Stimulated activated naive CD8-positive, alpha-beta T cell treated with anti-CD3 and anti-CD28 coated beads, Interleukin-15, amount 100 ng/mL, for 72 hours (primary cell): ENCODE measurements around the gene RAD51B.

Experiments
- ATAC-seq: fragments of 150-1000 bp; cut with Tn5 transposase; 2 replicates; pipeline ENCODE4 v1.10.0; 2021; ENCODE audit warnings: mild to moderate bottlenecking, moderate library complexity
- DNase-seq, 2 donors: peaks; one replicate each; pipeline ENCODE4 v3.0.0; 2021 to 2022
- H3K27ac Mint-ChIP-seq, 2 donors: one replicate each; pipeline ENCODE4 v1.8.0; 2022; ENCODE audit warnings: mild to moderate bottlenecking in 2 of 2, mixed read lengths in 2 of 2, moderate library complexity in 2 of 2
- H3K27me3 Mint-ChIP-seq: one replicate; pipeline ENCODE4 v1.8.0; 2022; ENCODE audit warnings: mixed read lengths
- H3K4me1 Mint-ChIP-seq: one replicate; pipeline ENCODE4 v1.8.0; 2022; ENCODE audit warnings: mild to moderate bottlenecking, mixed read lengths
- H3K4me3 Mint-ChIP-seq, 2 donors: one replicate each; pipeline ENCODE4 v1.8.0; 2022; ENCODE audit warnings: mild to moderate bottlenecking in 2 of 2, mixed read lengths in 2 of 2, moderate library complexity in 1 of 2
- H3K9me3 Mint-ChIP-seq, 2 donors: one replicate each; pipeline ENCODE4 v1.8.0; 2022; ENCODE audit warnings: mixed read lengths in 2 of 2

RAD51B gene

GRCh38 chr14:68680541-68681051, 861.0 kb downstream of the RAD51B start:
- Mint-ChIP-seq H3K27me3 (no peaks in the 10 kb centered on the region), H3K4me1 (peaks cover 71% of the 10 kb centered on the region), H3K27ac (no peak overlapping the region), H3K4me3 (no peak overlapping the region), H3K9me3 (no peaks in the 10 kb centered on the region)
- no peak for DNase-seq
- no peak for ATAC-seq

- ATAC-seq = no peak
- no peak for DNase-seq
- H3K27me3 Mint-ChIP-seq = no peaks in the 10 kb centered on the region
- H3K9me3 Mint-ChIP-seq = no peaks in the 10 kb centered on the region
- H3K27ac Mint-ChIP-seq = no peak overlapping the region
- peaks cover 79% of the 10 kb centered on the region for H3K4me1 Mint-ChIP-seq
- H3K4me3 Mint-ChIP-seq = peak overlapping the region in 1 of 2 donors; percentile 20
These were observed 861.9 kb downstream of the RAD51B start for GRCh38 chr14:68681256-68682011.

- Mint-ChIP-seq H3K9me3 (no peaks in the 10 kb centered on the region), H3K27ac (peak overlapping the region; percentile 80 to 97), H3K4me3 (peak overlapping the region; percentile 52 to 72), H3K27me3 (no peaks in the 10 kb centered on the region), H3K4me1 (peaks cover 75% of the 10 kb centered on the region)
- no peak for ATAC-seq
- DNase-seq = peak in 1 of 2 donors; percentile 44
These were observed 862.9 kb downstream of the RAD51B start for GRCh38 chr14:68682166-68683103.

GRCh38 chr14:68683326-68683725, 863.7 kb downstream of the RAD51B start:
- DNase-seq (no peak), ATAC-seq (no peak)
- Mint-ChIP-seq H3K27me3 (no peaks in the 10 kb centered on the region), H3K27ac (peak overlapping the region; percentile 80 to 97), H3K4me1 (peaks cover 68% of the 10 kb centered on the region), H3K9me3 (no peaks in the 10 kb centered on the region), H3K4me3 (peak overlapping the region; percentile 52 to 72)

GRCh38 chr14:68684466-68685418, 865.2 kb downstream of the RAD51B start:
- Mint-ChIP-seq H3K9me3 (no peaks in the 10 kb centered on the region), H3K4me1 (peaks cover 57% of the 10 kb centered on the region), H3K27ac (peak overlapping the region; percentile 47 to 94), H3K27me3 (no peaks in the 10 kb centered on the region), H3K4me3 (peak overlapping the region; percentile 59 to 68)
- DNase-seq = no peak
- no peak for ATAC-seq

GRCh38 chr14:68685419-68686204, 866.0 kb downstream of the RAD51B start:
- Mint-ChIP-seq H3K4me3 (peak overlapping the region; percentile 59 to 68), H3K9me3 (no peaks in the 10 kb centered on the region), H3K27me3 (no peaks in the 10 kb centered on the region), H3K27ac (peak overlapping the region; percentile 47 to 94), H3K4me1 (peaks cover 56% of the 10 kb centered on the region)
- ATAC-seq = peak; percentile 95
- DNase-seq = peak; percentile 81 to 92

- peak overlapping the region in 1 of 2 donors; percentile 94 for H3K27ac Mint-ChIP-seq
- ATAC-seq = no peak
- peaks cover 53% of the 10 kb centered on the region for H3K4me1 Mint-ChIP-seq
- H3K27me3 Mint-ChIP-seq = no peaks in the 10 kb centered on the region
- no peaks in the 10 kb centered on the region for H3K9me3 Mint-ChIP-seq
- no peak for DNase-seq
- H3K4me3 Mint-ChIP-seq = peak overlapping the region in 1 of 2 donors; percentile 68
These were observed 866.6 kb downstream of the RAD51B start for GRCh38 chr14:68686205-68686465.

GRCh38 chr14:68686724-68687123, 867.1 kb downstream of the RAD51B start:
- ATAC-seq (no peak), DNase-seq (no peak)
- no peak overlapping the region for H3K27ac Mint-ChIP-seq
- H3K4me1 Mint-ChIP-seq = peaks cover 47% of the 10 kb centered on the region
- H3K27me3 Mint-ChIP-seq = peaks cover under 1% of the 10 kb centered on the region
- H3K4me3 Mint-ChIP-seq = no peak overlapping the region
- no peaks in the 10 kb centered on the region for H3K9me3 Mint-ChIP-seq

GRCh38 chr14:68687746-68688145, 868.2 kb downstream of the RAD51B start:
- Mint-ChIP-seq H3K27ac (peak overlapping the region in 1 of 2 donors; percentile 53), H3K9me3 (no peaks in the 10 kb centered on the region), H3K4me3 (no peak overlapping the region), H3K27me3 (peaks cover 7% of the 10 kb centered on the region), H3K4me1 (peaks cover 39% of the 10 kb centered on the region)
- no peak for DNase-seq
- no peak for ATAC-seq

- Mint-ChIP-seq H3K27ac (peak overlapping the region in 1 of 2 donors; percentile 29), H3K4me3 (no peak overlapping the region), H3K4me1 (peaks cover 38% of the 10 kb centered on the region), H3K9me3 (no peaks in the 10 kb centered on the region), H3K27me3 (peaks cover 7% of the 10 kb centered on the region)
- ATAC-seq (no peak), DNase-seq (no peak)
These were observed 869.3 kb downstream of the RAD51B start for GRCh38 chr14:68688872-68689371.

- Mint-ChIP-seq H3K9me3 (no peaks in the 10 kb centered on the region), H3K27me3 (peaks cover 7% of the 10 kb centered on the region), H3K4me1 (peaks cover 33% of the 10 kb centered on the region), H3K27ac (no peak overlapping the region), H3K4me3 (no peak overlapping the region)
- ATAC-seq (no peak), DNase-seq (no peak)
These were observed 869.9 kb downstream of the RAD51B start for GRCh38 chr14:68689511-68689910.

GRCh38 chr14:68690089-68690958, 870.7 kb downstream of the RAD51B start:
- Mint-ChIP-seq H3K4me1 (peaks cover 33% of the 10 kb centered on the region), H3K27me3 (peaks cover 7% of the 10 kb centered on the region), H3K4me3 (no peak overlapping the region), H3K27ac (no peak overlapping the region), H3K9me3 (no peaks in the 10 kb centered on the region)
- DNase-seq = no peak
- no peak for ATAC-seq

GRCh38 chr14:68691031-68691791, 871.6 kb downstream of the RAD51B start:
- no peak for DNase-seq
- Mint-ChIP-seq H3K4me3 (no peak overlapping the region), H3K27me3 (peaks cover 7% of the 10 kb centered on the region), H3K4me1 (peaks cover 33% of the 10 kb centered on the region), H3K27ac (no peak overlapping the region), H3K9me3 (no peaks in the 10 kb centered on the region)
- ATAC-seq = no peak
